ENCODE measurements around the gene BARD1.

The BARD1 gene

DNA sequence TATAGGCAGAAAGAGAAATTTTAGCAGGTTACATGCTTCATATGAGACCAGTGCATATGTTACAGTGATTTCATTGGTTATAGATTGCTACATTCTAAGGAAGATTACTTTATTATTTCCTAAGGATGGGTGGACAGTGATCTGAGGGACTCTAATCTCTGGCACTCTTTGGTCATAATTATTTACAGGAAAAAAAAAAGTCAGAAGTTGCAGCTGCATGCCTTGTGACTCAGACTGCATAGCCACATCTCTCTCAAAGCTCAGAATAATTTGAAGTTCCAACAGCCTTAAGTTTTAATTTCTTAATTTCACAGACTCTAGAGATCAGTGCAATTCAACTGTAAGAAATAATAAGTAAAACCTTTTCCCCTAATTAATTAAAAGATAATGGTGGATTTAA lies 27.1 kb upstream of the BARD1 start:
- H3K4me3 ChIP-seq (ENCODE audit: low read length, poor library complexity, severe bottlenecking), result no peak overlapping the region
- H3K9me3 ChIP-seq (ENCODE audit: insufficient read depth, low read depth, low read length), result no peaks in the 10 kb centered on the region
- H3K36me3 ChIP-seq (ENCODE audit: insufficient read depth, low read length), result no peaks in the 10 kb centered on the region
- TF ChIP-seq EZH2phosphoT487 (IDR thresholded peaks at IDR 0.05; ENCODE audit: borderline replicate concordance) (no peak), CTCF (conservative IDR thresholded peaks at IDR 0.05; ENCODE audit: low read length) (no peak)
- no peak overlapping the region for H3K9ac ChIP-seq (ENCODE audit: low read depth, low read length, poor library complexity, severe bottlenecking)
- H3K4me2 ChIP-seq (ENCODE audit: low read depth, low read length, poor library complexity, severe bottlenecking), result no peak overlapping the region
- H4K20me1 ChIP-seq (ENCODE audit: insufficient read depth, low read length, poor library complexity, severe bottlenecking), result no peaks in the 10 kb centered on the region
- H3K79me2 ChIP-seq (ENCODE audit: insufficient read depth, low read length), result no peaks in the 10 kb centered on the region
- H3F3A ChIP-seq (ENCODE audit: low read depth), result no peaks in the 10 kb centered on the region
- H3K4me1 ChIP-seq (ENCODE audit: insufficient read depth, low read length, poor library complexity, severe bottlenecking), result no peaks in the 10 kb centered on the region
- no peaks in the 10 kb centered on the region for H3K9me2 ChIP-seq (replicated peaks; ENCODE audit: low read depth, low read length)
- no peaks in the 10 kb centered on the region for H3K27me3 ChIP-seq (ENCODE audit: insufficient read depth, low read length, poor library complexity, severe bottlenecking)
- H2AFZ ChIP-seq (ENCODE audit: low read length), result no peak overlapping the region

DNA sequence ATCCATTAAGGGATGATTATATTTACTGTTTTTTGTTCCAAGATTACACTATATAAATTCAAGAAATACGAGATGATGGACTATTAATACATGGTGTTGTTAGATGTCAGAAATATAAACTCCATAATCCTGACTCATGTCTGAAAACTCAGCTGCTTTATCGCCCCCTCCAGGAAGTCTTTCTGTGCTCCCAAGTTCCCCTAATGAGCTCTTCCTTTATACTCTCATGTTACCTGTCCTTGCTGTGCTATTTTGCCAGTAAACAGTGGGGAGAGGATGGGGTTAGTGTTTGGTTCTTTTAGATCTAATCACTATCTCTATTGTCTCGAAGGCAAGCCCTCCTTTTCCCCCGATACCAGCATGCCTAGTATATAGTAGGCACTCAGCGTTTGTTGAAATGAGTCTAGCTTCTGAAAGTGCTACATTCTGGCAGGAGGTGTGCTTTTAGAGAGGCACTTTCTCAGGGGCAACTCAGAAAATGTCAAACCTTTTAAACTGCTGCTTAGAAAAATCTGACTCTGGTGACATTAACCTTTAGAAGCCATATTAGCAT lies 21.4 kb upstream of the BARD1 start:
- Histone ChIP-seq H3K4me2 (ENCODE audit: low read depth, low read length, poor library complexity, severe bottlenecking) (no peak overlapping the region), H3K9me3 (ENCODE audit: insufficient read depth, low read depth, low read length) (no peaks in the 10 kb centered on the region), H3F3A (ENCODE audit: low read depth) (no peaks in the 10 kb centered on the region), H3K36me3 (ENCODE audit: insufficient read depth, low read length) (no peaks in the 10 kb centered on the region), H3K4me3 (ENCODE audit: low read length, poor library complexity, severe bottlenecking) (no peak overlapping the region), H3K4me1 (ENCODE audit: insufficient read depth, low read length, poor library complexity, severe bottlenecking) (no peaks in the 10 kb centered on the region), H3K79me2 (ENCODE audit: insufficient read depth, low read length) (no peaks in the 10 kb centered on the region), H3K27me3 (ENCODE audit: insufficient read depth, low read length, poor library complexity, severe bottlenecking) (no peaks in the 10 kb centered on the region), H2AFZ (ENCODE audit: low read length) (no peak overlapping the region), H3K9me2 (replicated peaks; ENCODE audit: low read depth, low read length) (no peaks in the 10 kb centered on the region), H3K9ac (ENCODE audit: low read depth, low read length, poor library complexity, severe bottlenecking) (no peak overlapping the region), H4K20me1 (ENCODE audit: insufficient read depth, low read length, poor library complexity, severe bottlenecking) (no peaks in the 10 kb centered on the region)
- TF ChIP-seq CTCF (conservative IDR thresholded peaks at IDR 0.05; ENCODE audit: low read length) (peak; percentile 73), EZH2phosphoT487 (IDR thresholded peaks at IDR 0.05; ENCODE audit: borderline replicate concordance) (no peak)

GRCh38 chr2:214816008-214816533 lies 6.6 kb upstream of the BARD1 start:
- H3K9me3 ChIP-seq (ENCODE audit: insufficient read depth, low read depth, low read length), result no peaks in the 10 kb centered on the region
- H3K4me1 ChIP-seq (ENCODE audit: insufficient read depth, low read length, poor library complexity, severe bottlenecking), result no peaks in the 10 kb centered on the region
- H3K36me3 ChIP-seq (ENCODE audit: insufficient read depth, low read length), result no peaks in the 10 kb centered on the region
- no peaks in the 10 kb centered on the region for H3K9me2 ChIP-seq (replicated peaks; ENCODE audit: low read depth, low read length)
- no peaks in the 10 kb centered on the region for H4K20me1 ChIP-seq (ENCODE audit: insufficient read depth, low read length, poor library complexity, severe bottlenecking)
- H3K79me2 ChIP-seq (ENCODE audit: insufficient read depth, low read length), result peaks cover under 1% of the 10 kb centered on the region; the same call in 1 of the 2 replicates
- no peak overlapping the region for H3K9ac ChIP-seq (ENCODE audit: low read depth, low read length, poor library complexity, severe bottlenecking)
- TF ChIP-seq EZH2phosphoT487 (IDR thresholded peaks at IDR 0.05; ENCODE audit: borderline replicate concordance) (no peak), CTCF (conservative IDR thresholded peaks at IDR 0.05; ENCODE audit: low read length) (no peak)
- H3K27me3 ChIP-seq (ENCODE audit: insufficient read depth, low read length, poor library complexity, severe bottlenecking), result no peaks in the 10 kb centered on the region
- no peak overlapping the region for H3K4me3 ChIP-seq (ENCODE audit: low read length, poor library complexity, severe bottlenecking)
- H3K4me2 ChIP-seq (ENCODE audit: low read depth, low read length, poor library complexity, severe bottlenecking), result no peak overlapping the region
- no peak overlapping the region for H2AFZ ChIP-seq (ENCODE audit: low read length)
- H3F3A ChIP-seq (ENCODE audit: low read depth), result no peaks in the 10 kb centered on the region

Data from Loucy (cell line).